Measurements from ENCODE around the gene ARHGEF10L.
"Not testable (repeated sequence)": the region's sequence is repeated elsewhere in the genome, so short reads cannot be mapped to it uniquely, and the experiment has no call there.

ARHGEF10L gene

DNA sequence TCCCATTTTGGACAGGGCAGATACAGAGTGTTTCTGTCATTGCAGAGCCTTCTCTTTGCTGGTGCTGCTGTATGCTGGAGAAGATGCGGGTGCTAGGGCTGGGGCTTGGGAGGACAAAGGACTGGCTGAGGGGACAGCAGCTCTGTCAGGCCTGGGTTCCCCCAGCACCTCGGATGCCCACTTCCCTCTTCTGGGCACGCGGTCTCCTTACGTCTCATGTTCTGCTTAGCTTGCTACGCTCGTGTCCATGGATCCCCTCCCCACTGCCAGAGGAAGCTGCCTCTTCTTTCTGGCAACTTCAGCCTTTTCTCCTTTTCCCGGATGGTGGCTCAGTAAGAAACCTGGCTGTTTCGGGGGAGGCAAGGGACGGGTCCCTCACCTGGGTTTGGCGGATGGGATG, 75.7 kb downstream of the ARHGEF10L start:
- no peak for DNase-seq

DNA sequence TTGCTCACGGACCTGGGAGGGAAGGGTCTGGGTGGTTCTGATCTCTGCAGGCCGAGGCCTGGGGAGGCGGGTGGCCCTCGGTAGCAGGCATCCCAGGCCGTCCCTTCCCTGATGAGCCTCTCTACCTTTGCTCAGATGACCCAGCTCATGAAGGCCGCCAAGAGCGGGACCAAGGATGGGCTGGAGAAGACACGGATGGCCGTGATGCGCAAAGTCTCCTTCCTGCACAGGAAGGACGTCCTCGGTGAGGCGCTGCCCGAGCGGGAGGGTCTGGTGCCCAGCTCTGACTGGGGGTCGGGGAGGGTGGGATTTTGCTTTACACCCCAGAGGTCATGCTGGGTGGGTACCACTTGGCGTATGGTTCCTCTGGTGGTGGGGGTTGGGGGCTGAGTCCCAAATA, 76.5 kb downstream of the ARHGEF10L start:
- no peak for DNase-seq

DNA sequence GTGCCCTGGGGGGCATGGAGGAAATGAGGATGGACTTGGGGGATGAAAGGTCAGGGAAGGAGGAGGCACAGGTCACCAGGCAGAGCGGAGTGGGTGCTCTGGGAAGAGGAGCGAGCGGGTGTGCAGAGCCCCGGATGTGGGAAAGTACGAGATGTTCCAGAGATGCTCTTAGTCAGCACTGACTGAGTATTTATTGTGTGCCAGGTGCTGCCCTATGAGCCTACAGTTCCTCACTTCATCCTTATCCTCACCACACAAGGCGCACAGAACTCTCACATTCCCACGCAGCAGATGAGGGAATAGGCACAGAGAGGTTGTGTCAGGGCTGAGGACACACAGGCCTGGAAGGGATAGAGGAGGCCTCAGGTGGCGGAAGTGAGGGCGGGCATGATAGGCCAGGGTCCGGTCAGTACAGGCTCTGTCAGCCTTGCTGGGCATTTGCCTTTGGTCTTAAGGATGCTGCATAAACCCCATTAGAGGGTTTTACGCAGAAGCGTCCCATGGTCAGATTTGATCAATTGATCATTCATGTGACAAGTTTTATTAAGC, 77.3 kb downstream of the ARHGEF10L start:
- no peak for DNase-seq

DNA sequence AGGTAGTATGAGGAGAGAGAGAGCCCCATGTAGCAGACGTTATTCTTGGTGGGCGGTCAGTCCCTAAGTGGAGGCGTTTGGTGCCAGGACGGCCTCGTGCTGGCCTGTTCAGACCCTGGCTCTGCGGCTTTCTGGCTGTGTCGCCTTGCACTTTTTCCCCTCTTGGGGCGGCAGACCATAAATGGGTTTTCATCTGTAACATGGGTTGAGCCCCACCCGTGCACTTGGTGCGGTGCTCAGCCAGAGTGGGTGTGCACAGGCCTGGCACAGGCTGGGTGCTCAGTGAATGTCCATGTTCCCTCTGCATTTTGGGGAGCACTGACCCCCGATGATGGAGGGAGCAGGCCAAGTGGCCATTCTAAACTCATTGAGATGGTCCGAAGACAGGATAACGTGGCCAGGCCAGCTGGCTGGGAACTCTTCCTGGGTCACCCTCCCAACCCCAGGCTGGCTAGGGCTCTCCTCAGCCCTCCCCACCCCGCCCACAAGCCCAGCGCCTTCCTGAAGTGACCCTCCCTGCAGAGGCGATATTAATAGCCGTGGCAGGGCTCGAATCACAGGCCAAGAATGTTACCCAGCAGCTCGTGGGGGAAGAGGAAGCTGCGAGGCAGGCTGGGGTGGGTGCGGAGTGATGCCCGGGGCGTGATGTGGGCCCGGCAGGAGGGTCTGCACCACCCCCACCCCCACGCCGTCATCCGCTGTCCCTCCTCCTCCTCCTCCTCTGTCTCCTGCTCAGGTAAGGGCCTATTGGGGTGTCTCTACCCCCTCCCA, 78.5 kb downstream of the ARHGEF10L start:
- DNase-seq, result no peak

DNA sequence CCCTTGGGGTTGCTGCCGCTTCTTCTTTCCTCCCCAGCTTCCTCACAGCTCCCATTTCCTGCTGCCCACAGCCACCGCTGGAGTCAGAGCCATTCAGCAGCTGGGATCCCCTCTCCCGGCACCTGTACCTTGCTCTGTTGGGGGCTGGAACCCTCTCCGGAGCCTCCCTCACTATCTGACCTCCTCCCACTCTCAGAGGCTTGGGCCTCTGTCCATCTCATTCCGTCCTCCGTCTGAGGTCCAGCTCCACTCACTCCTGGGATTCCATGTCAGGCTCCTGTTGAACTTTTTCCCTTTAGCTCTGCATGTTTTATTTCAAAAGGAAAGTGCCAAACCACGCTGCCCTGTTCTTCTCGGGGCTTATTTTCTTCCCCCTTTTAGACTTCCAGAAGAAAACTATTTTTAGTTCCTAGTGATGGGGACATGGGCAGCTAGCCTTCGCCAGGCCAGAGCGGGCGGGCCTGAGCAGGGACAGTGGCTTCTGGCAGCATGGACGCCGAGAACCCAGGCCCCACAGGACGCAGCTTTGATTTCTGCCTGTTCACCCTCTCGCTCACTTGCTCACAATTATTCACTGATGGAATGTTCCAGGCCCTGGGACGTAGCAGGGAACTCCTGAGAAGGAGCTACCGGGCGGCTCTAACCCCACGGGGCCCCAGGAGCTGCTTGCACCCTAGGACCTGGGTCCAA, 79.2 kb downstream of the ARHGEF10L start:
- DNase-seq, result no peak

DNA sequence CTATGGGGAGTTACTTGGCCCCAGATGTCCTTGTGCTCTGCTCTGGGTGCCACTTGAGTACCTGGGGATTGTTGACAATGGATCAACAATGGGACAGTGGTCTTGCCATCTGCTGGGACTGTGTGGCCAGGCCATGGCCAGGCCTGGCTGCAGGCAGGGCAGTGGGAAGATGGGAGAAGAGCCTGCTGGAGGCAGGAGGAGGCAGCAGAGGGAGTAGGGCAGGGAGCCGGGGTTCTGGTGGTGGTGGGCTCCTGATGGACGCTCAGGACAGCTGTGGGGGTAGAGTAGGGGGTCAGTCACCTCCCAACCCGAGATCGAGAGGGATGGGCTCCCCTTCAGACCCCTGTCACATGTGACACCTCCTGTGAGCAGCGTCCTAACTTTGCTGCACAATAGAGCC, 81.0 kb downstream of the ARHGEF10L start:
- no peak for DNase-seq

DNA sequence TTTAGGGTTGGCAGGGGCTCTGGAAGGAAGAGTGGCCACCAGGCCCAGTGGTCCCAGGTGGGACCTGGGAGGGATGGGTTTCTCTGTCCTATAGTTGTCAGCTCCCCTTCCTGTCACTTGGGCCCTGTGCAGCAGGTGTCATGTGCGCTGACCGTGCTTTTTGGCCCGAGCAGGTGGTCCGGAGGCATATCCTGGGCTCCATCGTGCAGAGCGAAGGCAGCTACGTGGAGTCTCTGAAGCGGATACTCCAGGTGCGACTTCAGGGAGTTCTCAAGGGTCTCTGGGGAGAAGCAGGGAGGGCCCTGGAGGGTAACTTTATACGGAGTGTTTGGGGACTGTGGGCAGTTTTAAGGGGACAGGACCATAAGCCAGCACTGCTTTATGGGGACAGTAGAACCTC, 82.2 kb downstream of the ARHGEF10L start:
- no peak for DNase-seq

DNA sequence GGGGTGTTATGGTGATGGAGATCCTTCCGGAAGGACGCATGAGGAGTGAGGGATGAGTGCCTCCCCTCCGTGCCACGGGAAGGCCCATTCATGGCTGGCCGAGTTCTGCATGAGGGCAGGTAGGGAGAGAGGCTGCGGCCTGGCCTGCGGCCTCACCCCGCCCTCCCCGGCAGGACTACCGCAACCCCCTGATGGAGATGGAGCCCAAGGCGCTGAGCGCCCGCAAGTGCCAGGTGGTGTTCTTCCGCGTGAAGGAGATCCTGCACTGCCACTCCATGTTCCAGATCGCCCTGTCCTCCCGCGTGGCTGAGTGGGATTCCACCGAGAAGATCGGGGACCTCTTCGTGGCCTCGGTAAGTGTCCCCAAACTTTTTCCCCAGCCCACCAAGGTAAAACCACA, 83.3 kb downstream of the ARHGEF10L start:
- DNase-seq, result no peak

DNA sequence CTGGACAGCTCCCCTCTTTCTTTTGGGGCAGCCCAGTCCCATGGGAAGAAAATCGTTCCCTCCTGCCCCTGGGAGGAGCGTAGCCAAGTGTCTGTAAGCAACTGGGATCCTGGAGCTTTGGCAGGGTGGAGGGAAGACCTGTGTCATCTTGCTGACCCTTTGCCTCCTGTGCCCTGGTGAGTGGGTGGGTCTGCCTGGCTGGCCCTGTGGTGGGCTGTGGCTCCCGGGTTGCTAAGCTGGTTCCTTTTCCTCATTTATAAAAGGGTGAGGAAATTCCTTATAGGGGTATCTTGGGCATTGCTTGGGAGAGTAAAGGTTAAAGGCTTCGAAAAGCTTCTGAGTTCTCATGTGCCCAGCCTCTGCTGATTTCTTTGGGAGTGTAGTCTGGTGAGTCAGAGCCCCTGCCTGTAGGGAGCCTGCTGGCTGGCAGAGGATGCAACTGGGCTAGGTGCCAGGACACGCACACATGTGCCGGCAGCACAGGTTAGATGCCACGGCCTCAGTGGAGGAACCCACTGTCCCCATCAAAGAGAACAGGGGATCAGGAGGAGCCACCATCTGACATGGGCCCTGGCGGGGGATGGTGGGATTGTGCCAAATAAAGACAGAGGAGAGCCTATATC, 85.2 kb downstream of the ARHGEF10L start:
- no peak for DNase-seq

DNA sequence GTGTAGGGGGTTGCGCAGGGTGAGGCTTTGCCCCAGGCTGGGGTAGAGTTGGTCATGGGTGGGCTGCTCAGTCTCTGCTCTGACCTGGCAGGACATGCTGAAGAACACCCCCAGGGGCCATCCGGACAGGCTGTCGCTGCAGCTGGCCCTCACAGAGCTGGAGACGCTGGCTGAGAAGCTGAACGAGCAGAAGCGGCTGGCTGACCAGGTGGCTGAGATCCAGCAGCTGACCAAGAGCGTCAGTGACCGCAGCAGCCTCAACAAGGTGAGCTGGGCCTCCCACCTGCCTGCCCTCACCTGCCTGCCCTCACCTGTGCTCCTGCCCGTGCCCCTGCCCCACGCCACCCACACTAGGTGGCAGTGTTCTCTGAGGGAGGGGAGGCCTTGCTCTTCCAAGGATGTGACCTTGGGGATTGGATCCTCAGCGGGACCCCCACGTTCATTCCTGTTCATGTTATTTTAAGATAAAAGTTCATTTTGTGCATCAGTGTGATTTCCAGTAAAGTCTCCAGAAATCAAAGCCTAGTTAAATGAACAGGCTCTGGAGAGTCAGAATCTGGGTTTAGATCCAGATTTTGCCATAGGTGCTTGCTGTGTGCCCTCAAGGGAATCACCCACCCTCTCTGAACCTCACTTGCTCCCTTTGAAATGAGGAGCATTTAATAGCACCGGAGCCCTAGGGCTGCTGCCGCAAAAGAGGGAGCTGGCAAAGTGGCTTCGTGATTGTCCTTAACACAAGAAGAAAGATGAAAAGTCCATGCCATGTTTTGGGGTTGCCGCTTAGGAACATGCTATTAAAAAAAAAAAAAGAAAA, 87.9 kb downstream of the ARHGEF10L start:
- no peak for DNase-seq

DNA sequence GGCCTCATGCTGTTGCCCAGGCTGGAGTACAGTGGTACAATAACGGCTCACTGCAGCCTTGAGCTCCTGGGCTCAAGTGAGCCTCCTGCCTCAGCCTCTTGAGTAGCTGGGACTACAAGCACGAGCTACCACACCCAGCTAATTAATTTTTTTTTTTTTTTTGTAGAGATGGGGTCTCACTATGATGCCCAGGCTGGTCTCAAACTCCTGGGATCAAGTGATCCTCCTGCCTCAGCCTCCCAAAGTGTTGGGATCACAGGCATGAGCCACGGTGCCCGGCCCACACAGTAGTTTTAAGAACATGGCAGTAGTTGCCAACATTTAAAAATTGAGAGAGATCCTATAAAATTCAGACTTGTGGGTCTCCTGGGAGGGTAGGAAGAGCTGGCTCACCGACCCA, 89.5 kb downstream of the ARHGEF10L start:
- not testable (repeated sequence) for DNase-seq

DNA sequence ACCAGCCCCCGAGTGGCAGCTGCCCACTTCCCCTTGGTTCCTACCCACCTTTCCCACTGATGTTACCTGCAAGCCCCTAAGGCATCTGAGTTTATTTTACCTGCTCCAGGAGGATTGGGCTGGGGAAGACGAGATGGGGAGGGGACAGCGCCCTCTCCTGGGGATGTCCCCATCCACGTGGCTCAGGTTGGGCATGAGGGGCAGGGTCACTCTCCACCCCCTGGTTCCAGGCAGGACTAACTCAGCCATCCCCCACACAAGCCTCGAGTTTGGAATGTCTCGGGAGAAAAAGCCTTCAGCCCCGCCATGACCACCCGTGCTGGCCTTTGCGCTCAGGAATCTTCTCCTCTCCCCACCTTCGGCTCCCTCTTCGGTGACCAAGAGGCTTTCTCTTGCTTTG, 90.0 kb downstream of the ARHGEF10L start:
- no peak for DNase-seq

DNA sequence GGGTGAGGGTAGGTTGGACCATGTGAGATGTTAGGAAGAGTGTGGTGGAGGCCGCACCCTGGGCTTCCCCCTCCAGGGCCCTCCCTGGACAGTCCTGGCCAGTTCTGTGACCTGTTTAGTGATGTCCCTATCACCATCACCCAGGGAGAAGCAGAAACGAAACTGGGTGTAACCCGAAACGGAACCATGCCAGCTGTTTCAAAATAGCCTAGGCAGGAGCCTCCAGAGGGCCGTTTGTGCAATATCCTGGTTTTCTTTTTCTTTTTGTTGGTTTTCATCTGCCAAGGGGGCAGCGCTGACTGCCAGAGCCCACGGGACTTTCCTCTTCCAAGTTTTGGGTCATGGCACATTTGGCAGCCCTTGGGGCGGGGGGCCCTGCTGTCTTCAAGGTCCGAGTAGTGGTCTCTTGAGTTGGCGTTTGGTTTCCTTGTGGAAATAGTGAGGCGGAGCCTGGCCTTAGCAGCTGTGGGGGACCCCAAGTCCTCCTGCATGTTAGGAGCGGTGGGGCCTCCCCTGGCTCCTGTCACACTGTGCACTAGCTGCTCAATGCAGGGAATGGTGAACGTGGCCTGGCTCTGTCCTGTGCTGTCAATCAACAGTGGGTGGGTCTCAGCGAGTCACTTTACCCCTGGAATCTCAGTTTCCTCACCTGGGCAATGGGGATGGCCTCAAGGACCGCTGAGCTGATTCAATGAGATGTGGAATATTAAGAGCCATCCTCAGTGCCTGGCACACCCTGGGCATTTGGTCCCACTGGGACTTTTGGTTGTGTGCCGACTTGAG, 90.7 kb downstream of the ARHGEF10L start:
- no peak for DNase-seq

DNA sequence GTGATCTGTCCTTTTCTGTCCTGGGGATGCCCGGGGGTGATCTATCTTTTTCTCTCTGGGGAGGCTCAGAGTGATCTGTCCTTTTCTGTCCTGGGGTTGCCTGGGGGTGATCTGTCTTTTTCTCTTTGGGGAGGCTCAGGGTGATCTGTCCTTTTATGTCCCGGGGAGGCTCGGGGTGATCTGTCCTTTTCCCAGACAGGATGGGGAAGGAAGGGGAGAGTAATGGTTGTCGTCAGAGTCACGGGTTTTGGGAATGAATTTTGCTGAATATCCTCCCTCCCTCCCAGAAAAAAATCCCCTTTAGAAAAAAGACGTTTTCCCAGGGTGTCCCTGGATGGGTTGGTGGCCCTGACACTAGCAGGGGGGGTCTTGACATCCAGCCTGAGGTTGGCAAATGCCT, 91.5 kb downstream of the ARHGEF10L start:
- no peak for DNase-seq

DNA sequence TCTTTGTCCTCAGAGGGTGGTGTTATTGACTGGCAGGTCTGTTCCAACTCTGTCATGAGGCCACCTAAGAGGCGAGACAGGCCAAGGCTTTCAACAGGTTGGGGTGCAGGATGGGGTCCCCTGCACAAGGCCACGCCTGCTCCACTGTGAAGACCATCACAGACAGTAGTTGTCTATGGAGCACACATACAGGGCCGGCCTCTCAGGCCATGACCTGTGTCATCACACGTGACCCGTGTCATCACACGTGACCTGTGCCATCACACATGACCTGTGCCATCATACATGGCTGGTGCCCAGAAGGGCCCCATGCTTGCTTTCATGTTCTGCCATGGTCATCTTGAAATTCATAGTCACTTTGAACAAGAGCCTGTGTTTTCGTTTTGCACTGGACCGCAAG, 91.9 kb downstream of the ARHGEF10L start:
- DNase-seq, result no peak

DNA sequence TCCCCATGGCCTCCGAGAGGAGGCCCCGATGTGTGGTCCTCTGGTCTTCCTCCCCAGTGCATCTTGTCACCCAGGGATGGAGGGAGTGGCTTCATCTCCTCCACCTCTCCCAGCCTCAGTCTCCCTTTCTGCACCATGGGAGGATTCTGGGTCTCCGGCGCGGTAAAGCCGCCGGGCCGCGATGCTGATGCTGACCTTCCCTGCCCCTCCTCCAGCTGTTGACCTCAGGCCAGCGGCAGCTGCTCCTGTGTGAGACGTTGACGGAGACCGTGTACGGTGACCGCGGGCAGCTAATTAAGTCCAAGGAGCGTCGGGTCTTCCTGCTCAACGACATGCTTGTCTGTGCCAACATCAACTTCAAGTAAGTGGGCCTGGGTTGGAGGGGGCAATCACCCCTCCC, 92.6 kb downstream of the ARHGEF10L start:
- no peak for DNase-seq

DNA sequence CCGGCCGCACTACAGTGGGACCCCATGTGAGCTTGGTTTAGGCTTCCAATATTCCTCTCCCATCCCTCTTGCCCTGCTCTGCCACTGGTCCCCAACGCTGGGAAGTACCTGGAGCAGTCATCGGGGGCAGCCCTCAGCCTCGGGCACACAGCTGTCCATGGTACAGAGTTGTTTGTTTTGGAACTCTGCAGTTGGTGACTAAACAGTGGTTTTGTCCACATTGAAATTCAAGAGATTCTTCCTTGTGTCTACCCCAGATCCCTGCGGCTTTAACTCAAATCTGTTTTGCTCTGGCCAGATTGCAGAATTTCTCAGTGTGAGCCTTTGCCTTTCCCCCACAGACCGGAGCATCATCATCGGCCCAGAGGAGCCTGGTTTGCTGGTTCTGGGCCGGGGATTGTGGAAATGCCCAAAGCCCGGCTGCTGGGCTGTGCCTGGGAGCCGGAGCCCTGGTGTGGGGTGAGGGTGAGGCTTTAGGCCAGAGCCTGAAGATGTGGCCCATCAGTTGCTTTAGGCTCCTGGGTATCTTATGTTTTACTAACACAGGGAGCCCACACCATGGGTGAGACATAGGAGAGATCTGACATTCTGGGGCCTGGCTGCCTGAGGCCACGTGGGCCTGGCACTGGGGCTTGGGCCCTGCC, 93.2 kb downstream of the ARHGEF10L start:
- DNase-seq, result no peak

DNA sequence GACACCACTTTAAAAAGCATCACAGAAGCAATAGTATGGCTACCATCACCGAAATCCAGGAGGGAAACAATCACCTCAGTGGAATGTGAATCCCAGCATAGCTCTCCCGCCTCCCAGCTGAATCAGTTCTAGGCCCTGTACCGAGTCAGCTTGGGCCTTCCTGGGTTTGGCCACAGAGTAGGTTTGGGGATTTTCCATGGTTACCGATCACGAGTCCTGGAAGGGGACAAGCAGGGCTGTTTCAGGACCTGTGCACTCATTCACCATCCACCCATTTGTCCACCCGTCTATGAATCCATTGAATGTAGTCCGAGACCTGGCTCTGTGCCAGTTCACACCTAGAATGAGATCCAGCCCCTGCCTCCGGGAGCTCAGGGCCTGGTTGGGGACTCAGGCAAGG, 94.2 kb downstream of the ARHGEF10L start:
- no peak for DNase-seq

DNA sequence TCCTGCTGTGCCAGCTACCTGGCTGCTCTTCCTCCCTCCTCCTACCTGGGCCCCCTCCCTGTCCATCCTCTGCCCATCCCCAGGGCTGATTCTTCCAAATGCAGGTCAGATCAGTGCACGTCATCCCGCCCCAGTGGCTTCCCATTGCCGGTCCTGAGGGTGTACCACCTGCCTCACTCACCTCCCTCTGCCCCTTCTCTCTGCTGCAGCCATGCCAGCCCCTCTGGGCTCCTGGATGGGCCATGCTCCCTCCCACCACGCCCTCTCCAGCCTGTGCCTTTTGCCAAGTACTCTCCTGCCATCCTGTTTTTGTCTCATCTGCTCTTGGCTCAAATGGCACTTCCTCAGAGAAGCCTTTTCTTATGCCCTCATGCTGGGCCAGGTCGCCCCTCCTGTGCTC, 95.8 kb downstream of the ARHGEF10L start:
- DNase-seq, result no peak

DNA sequence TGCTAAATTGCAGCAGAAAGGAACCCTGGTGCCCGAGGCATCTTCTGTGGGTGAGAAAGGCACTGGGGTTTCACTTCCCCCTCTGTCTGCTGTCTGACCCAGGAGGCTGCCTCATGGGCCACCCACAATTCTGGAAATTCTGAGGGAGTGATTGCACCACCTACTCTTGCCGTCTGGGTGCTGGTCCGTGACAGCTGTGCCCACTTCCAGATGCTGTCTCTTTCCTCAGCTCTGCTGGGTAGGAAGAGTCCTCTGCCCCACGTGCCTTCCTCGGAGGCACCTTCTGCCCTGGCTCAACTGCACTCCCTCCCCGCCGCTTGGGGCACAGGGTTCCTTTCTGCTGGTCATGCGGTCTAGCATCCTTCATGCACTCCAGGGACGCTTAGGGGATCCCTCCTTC, 96.3 kb downstream of the ARHGEF10L start:
- DNase-seq, result no peak

DNA sequence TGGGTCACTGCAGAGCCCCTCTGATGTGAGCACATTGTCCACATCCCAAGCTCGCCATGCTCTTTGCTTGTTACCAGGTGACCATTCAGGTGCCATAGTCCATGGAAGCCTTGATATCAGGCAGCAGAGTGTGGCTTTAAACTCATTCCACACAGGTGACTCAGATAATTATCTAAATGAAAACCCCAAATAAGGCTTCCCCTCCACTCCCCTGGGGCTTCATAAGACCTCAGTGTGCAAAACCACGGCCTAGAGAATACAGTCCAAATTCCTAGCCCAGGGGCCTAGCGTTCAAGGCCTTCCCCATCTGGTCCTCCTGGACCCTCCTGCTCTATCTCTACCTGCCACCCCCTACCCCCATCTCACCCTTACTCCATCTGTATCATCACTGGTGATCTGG, 97.1 kb downstream of the ARHGEF10L start:
- no peak for DNase-seq

DNA sequence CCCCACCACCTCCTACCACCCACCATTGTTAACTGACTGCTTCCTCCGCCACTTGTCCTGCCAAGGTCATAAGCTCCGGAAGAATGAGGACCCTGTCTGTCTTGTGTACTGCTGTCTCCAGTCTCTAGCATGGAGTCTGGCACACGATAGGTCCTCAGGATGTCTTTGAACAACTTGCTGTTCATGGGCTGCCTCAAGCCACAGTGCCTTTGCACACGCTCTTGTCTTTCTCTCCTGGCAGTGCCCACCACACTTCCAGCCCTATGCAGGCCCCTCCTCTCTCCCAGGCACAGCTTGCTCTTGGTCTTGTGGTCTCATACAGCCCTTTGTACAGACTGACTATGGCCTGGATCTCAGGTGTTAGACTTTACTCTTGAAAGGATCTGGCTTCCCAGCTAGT, 97.6 kb downstream of the ARHGEF10L start:
- no peak for DNase-seq
